Measurements from ENCODE around the gene PYY.

- TF ChIP-seq CTCF (IDR thresholded peaks at IDR 0.05), result no peak
- no peak for TF ChIP-seq POLR2A (IDR thresholded peaks at IDR 0.05)
- no peak for TF ChIP-seq POLR2AphosphoS5 (IDR thresholded peaks at IDR 0.05; ENCODE audit: insufficient read depth in 1 of 2, low read depth in 1 of 2)
Measured at GRCh38 chr17:43983196-43983514, 29.4 kb upstream of the PYY start.
